ENCODE measurements around the gene SPSB3.

SPSB3 gene

DNA sequence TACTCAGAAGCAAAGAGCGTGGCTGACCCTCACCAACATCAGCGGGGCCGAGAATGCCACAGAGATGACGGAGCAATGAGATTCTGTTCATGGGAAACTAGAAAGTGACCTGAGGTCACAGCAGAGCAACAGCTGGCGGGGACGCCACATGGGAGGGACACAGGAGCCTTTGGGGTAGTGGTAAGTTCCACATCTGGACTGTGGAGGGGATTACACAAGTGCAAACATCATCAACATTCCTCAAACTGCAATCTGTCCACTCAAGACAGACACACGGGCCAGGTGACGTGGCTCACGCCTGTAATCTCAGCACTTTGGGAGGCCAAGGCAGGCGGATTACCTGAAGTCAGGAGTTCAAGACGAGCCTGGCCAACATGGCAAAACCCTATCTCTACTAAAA is 33.1 kb upstream of the SPSB3 start:
- H4K20me1 ChIP-seq (ENCODE audit: control insufficient read depth, insufficient read depth, low read depth, low read length) = no peaks in the 10 kb centered on the region
- no peaks in the 10 kb centered on the region for H3K9me2 ChIP-seq (replicated peaks; ENCODE audit: control insufficient read depth, low read length)
- H3K4me2 ChIP-seq (ENCODE audit: low read length) = no peak overlapping the region
- TF ChIP-seq EZH2phosphoT487 (IDR thresholded peaks at IDR 0.05; ENCODE audit: borderline replicate concordance, low read length) = no peak
- TF ChIP-seq, protein P1, sequence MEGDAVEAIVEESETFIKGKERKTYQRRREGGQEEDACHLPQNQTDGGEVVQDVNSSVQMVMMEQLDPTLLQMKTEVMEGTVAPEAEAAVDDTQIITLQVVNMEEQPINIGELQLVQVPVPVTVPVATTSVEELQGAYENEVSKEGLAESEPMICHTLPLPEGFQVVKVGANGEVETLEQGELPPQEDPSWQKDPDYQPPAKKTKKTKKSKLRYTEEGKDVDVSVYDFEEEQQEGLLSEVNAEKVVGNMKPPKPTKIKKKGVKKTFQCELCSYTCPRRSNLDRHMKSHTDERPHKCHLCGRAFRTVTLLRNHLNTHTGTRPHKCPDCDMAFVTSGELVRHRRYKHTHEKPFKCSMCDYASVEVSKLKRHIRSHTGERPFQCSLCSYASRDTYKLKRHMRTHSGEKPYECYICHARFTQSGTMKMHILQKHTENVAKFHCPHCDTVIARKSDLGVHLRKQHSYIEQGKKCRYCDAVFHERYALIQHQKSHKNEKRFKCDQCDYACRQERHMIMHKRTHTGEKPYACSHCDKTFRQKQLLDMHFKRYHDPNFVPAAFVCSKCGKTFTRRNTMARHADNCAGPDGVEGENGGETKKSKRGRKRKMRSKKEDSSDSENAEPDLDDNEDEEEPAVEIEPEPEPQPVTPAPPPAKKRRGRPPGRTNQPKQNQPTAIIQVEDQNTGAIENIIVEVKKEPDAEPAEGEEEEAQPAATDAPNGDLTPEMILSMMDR (IDR thresholded peaks at IDR 0.05; ENCODE audit: low read depth, low read length, poor library complexity, severe bottlenecking) = no peak
- H3K4me3 ChIP-seq (ENCODE audit: low read length) = no peak overlapping the region
- no peaks in the 10 kb centered on the region for H3K79me2 ChIP-seq (ENCODE audit: control insufficient read depth, low read length)
- no peaks in the 10 kb centered on the region for H3F3A ChIP-seq (ENCODE audit: control insufficient read depth, insufficient read depth)
- H3K36me3 ChIP-seq (ENCODE audit: control insufficient read depth, low read length) = no peaks in the 10 kb centered on the region
- H3K9me3 ChIP-seq (ENCODE audit: control insufficient read depth, insufficient read depth, low read length) = no peaks in the 10 kb centered on the region
- no peak overlapping the region for H3K27ac ChIP-seq (ENCODE audit: low read depth, low read length)
- no peaks in the 10 kb centered on the region for H3K4me1 ChIP-seq (ENCODE audit: control insufficient read depth, low read length)
- H3K27me3 ChIP-seq (ENCODE audit: control insufficient read depth, low read length) = no peaks in the 10 kb centered on the region

DNA sequence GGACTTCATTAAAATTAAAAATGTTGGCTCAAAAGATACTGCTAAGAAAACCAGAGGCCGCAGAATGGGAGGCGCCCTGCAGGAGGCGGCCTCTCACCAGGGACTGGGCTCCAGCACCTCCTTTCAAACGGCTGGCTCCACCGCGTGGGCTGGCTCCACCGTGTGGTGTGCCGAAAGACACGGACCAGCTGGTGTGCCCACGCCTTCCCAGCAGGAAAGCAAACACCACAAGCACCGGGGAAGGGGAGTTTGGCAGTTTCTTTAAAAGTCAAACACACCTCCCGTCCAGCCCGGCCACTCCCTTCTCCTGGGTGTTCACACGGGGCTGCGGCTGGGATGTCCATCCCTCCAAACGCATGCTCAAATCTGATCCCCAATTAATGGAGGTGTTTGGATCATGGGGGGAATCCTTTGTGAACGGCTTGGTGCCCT is 30.4 kb upstream of the SPSB3 start:
- no peaks in the 10 kb centered on the region for H3K9me3 ChIP-seq (ENCODE audit: control insufficient read depth, insufficient read depth, low read length)
- H3K4me3 ChIP-seq (ENCODE audit: low read length) = no peak overlapping the region
- H3K4me2 ChIP-seq (ENCODE audit: low read length) = no peak overlapping the region
- no peaks in the 10 kb centered on the region for H4K20me1 ChIP-seq (ENCODE audit: control insufficient read depth, insufficient read depth, low read depth, low read length)
- no peaks in the 10 kb centered on the region for H3K79me2 ChIP-seq (ENCODE audit: control insufficient read depth, low read length)
- H3F3A ChIP-seq (ENCODE audit: control insufficient read depth, insufficient read depth) = no peaks in the 10 kb centered on the region
- no peaks in the 10 kb centered on the region for H3K9me2 ChIP-seq (replicated peaks; ENCODE audit: control insufficient read depth, low read length)
- TF ChIP-seq, protein P1 (IDR thresholded peaks at IDR 0.05; ENCODE audit: low read depth, low read length, poor library complexity, severe bottlenecking) = no peak
- TF ChIP-seq EZH2phosphoT487 (IDR thresholded peaks at IDR 0.05; ENCODE audit: borderline replicate concordance, low read length) = no peak
- H3K36me3 ChIP-seq (ENCODE audit: control insufficient read depth, low read length) = no peaks in the 10 kb centered on the region
- H3K27ac ChIP-seq (ENCODE audit: low read depth, low read length) = no peak overlapping the region
- no peaks in the 10 kb centered on the region for H3K4me1 ChIP-seq (ENCODE audit: control insufficient read depth, low read length)
- no peaks in the 10 kb centered on the region for H3K27me3 ChIP-seq (ENCODE audit: control insufficient read depth, low read length)

DNA sequence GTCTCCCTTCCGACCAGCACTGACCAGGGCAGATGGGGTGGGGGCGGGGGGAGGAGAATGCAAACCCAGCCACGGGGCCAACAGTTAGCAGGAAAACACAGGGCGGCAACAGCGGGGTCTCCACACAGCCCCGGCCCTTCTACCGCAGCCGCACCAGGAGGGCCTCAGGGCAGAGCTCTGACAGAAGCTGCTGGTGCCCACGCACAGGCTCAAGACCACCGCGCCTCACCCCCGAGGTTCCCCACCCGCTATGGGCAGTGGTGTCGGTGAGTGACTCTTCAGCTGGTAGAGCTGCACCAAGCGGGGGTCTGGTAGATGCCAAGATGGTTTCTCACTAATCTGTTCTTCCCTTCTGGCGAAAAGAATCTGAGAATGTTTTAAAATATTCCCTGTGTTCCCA is 28.2 kb upstream of the SPSB3 start:
- H4K20me1 ChIP-seq (ENCODE audit: control insufficient read depth, insufficient read depth, low read depth, low read length) = no peaks in the 10 kb centered on the region
- H3K27ac ChIP-seq (ENCODE audit: low read depth, low read length) = no peak overlapping the region
- H3K4me2 ChIP-seq (ENCODE audit: low read length) = no peak overlapping the region
- no peaks in the 10 kb centered on the region for H3K9me3 ChIP-seq (ENCODE audit: control insufficient read depth, insufficient read depth, low read length)
- H3K36me3 ChIP-seq (ENCODE audit: control insufficient read depth, low read length) = no peaks in the 10 kb centered on the region
- H3K27me3 ChIP-seq (ENCODE audit: control insufficient read depth, low read length) = no peaks in the 10 kb centered on the region
- H3K9me2 ChIP-seq (replicated peaks; ENCODE audit: control insufficient read depth, low read length) = no peaks in the 10 kb centered on the region
- H3K79me2 ChIP-seq (ENCODE audit: control insufficient read depth, low read length) = no peaks in the 10 kb centered on the region
- no peaks in the 10 kb centered on the region for H3F3A ChIP-seq (ENCODE audit: control insufficient read depth, insufficient read depth)
- H3K4me3 ChIP-seq (ENCODE audit: low read length) = no peak overlapping the region
- TF ChIP-seq, protein P1 (IDR thresholded peaks at IDR 0.05; ENCODE audit: low read depth, low read length, poor library complexity, severe bottlenecking) = no peak
- no peak for TF ChIP-seq EZH2phosphoT487 (IDR thresholded peaks at IDR 0.05; ENCODE audit: borderline replicate concordance, low read length)
- H3K4me1 ChIP-seq (ENCODE audit: control insufficient read depth, low read length) = no peaks in the 10 kb centered on the region

DNA sequence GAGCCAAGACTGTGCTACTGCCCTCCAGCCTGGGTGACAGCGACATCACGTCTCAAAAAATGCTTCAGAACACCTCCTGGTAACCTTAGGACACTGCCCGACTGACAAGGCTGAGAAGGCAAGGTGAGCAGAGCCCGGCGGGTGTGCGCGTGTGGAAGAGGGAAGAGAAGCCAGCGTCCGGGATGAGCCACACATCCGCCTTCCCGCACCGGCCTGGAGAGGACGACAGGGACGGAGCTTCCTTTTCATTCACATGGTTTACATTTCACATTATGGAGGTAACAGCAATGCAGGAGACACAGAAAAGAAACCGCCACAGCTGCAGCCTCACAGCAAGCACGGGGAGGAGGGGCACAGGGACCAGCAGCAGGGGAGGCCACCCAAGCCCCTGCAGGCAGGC is 27.7 kb upstream of the SPSB3 start:
- Histone ChIP-seq H3K36me3 (ENCODE audit: control insufficient read depth, low read length) (no peaks in the 10 kb centered on the region), H3K9me2 (replicated peaks; ENCODE audit: control insufficient read depth, low read length) (no peaks in the 10 kb centered on the region)

More for the DNA sequence above, 27.7 kb upstream of the SPSB3 start:
- no peaks in the 10 kb centered on the region for H3F3A ChIP-seq (ENCODE audit: control insufficient read depth, insufficient read depth)
- H3K9me3 ChIP-seq (ENCODE audit: control insufficient read depth, insufficient read depth, low read length) = no peaks in the 10 kb centered on the region
- H3K27ac ChIP-seq (ENCODE audit: low read depth, low read length) = no peak overlapping the region
- H3K79me2 ChIP-seq (ENCODE audit: control insufficient read depth, low read length) = no peaks in the 10 kb centered on the region
- no peaks in the 10 kb centered on the region for H3K4me1 ChIP-seq (ENCODE audit: control insufficient read depth, low read length)
- no peak overlapping the region for H3K4me2 ChIP-seq (ENCODE audit: low read length)
- no peaks in the 10 kb centered on the region for H4K20me1 ChIP-seq (ENCODE audit: control insufficient read depth, insufficient read depth, low read depth, low read length)
- H3K27me3 ChIP-seq (ENCODE audit: control insufficient read depth, low read length) = no peaks in the 10 kb centered on the region
- TF ChIP-seq, protein P1 (IDR thresholded peaks at IDR 0.05; ENCODE audit: low read depth, low read length, poor library complexity, severe bottlenecking) = no peak
- no peak for TF ChIP-seq EZH2phosphoT487 (IDR thresholded peaks at IDR 0.05; ENCODE audit: borderline replicate concordance, low read length)
- H3K4me3 ChIP-seq (ENCODE audit: low read length) = no peak overlapping the region

Data from DOHH2 (cell line).